GM21447 (cell line): ENCODE results near the gene NPNT.

Experiments used
- ATAC-seq: cut with Tn5 transposase; IDR thresholded peaks from one replicate; pipeline ENCODE4 v1.9.1; 2021; ENCODE audit not compliant: unreplicated experiment

The NPNT gene

GRCh38 chr4:105917171-105917685, 22.0 kb downstream of the NPNT start:
- ATAC-seq = no peak

GRCh38 chr4:105921301-105921700, 26.0 kb downstream of the NPNT start:
- ATAC-seq = no peak

- no peak for ATAC-seq
Measured at GRCh38 chr4:105923497-105924238, 28.4 kb downstream of the NPNT start.

GRCh38 chr4:105924341-105924740, 29.1 kb downstream of the NPNT start:
- ATAC-seq = no peak

GRCh38 chr4:105930698-105931097, 35.4 kb downstream of the NPNT start:
- ATAC-seq = no peak

- ATAC-seq = peak; percentile 60
Measured at GRCh38 chr4:105933083-105933482, 37.8 kb downstream of the NPNT start.

- no peak for ATAC-seq
Measured at GRCh38 chr4:105934386-105934785, 39.1 kb downstream of the NPNT start.

- ATAC-seq = no peak
Measured at GRCh38 chr4:105936901-105937300, 41.6 kb downstream of the NPNT start.

- ATAC-seq = no peak
Measured at GRCh38 chr4:105937759-105938158, 42.5 kb downstream of the NPNT start.

- no peak for ATAC-seq
Measured at GRCh38 chr4:105943234-105943633, 48.0 kb downstream of the NPNT start.

GRCh38 chr4:105944540-105944939, 49.3 kb downstream of the NPNT start:
- no peak for ATAC-seq

- ATAC-seq = no peak
Measured at GRCh38 chr4:105946771-105947170, 51.5 kb downstream of the NPNT start.

GRCh38 chr4:105950701-105951100, 55.4 kb downstream of the NPNT start:
- ATAC-seq = no peak

GRCh38 chr4:105951198-105951597, 55.9 kb downstream of the NPNT start:
- ATAC-seq = no peak

GRCh38 chr4:105952591-105952990, 57.3 kb downstream of the NPNT start:
- no peak for ATAC-seq

GRCh38 chr4:105956569-105956968, 61.3 kb downstream of the NPNT start:
- ATAC-seq = no peak

- ATAC-seq = no peak
Measured at GRCh38 chr4:105957680-105958079, 62.4 kb downstream of the NPNT start.

- ATAC-seq = no peak
Measured at GRCh38 chr4:105963461-105964400, 68.5 kb downstream of the NPNT start.

- ATAC-seq = no peak
Measured at GRCh38 chr4:105965183-105965800, 70.0 kb downstream of the NPNT start.

GRCh38 chr4:105966051-105966450, 70.8 kb downstream of the NPNT start:
- ATAC-seq = no peak

- ATAC-seq = no peak
Measured at GRCh38 chr4:105967058-105967658, 71.9 kb downstream of the NPNT start.
